ENCODE data around the gene ZEB1.
A peak's percentile ranks its signal among the peaks of the same experiment; 100 is the strongest.

The ZEB1 gene

GRCh38 chr10:31318854-31319601, at the start of gene ZEB1:
ZEB1 (plus strand) TSS chr10:31319216; CDS start chr10:31319235, 19 bp downstream.
- DNase-seq: peak; percentile 96

GRCh38 chr10:31270954-31271353, 48.1 kb upstream of the ZEB1 start:
- DNase-seq: no peak

DNA sequence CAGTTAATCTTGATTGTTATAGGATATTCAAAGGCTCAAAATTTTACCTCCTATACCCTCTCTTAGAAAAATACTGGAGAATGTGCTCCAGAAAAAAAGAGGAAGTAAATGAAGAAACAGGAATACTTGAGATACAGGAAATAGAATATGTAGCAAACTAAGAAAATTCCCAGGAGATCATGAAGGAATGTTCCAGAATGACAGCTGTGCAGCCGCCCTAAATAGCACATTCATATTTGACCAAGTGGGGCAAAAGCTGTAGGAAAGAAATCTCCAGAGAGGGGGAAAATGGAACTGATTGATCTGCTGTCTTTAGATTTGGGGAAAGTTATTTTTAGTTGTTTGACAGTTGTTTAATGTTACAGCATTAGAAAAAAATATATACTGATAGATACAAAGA, 46.2 kb upstream of the ZEB1 start:
- no peak for DNase-seq

DNA sequence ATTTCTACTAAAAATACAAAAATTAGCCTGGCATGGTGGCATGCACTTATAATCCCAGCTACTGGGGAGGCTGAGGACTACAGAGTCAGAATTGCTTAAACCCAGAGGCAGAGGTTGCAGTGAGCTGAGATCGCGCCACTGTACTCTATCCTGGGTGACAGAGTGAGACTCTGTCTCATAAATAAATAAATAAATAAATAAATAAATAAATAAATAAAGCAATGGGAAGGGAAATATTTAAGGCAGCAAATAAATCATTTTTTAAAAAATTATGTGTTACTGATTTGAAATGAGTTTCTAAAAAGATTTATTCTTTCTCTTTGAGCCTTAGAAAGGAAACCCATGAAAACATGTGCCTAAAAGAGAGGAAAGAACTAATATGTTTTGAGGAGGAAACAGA, 45.2 kb upstream of the ZEB1 start:
- no peak for DNase-seq

GRCh38 chr10:31274310-31274709, 44.7 kb upstream of the ZEB1 start:
- no peak for DNase-seq

- no peak for DNase-seq
These were observed 40.6 kb upstream of the ZEB1 start for GRCh38 chr10:31278279-31278941.

DNA sequence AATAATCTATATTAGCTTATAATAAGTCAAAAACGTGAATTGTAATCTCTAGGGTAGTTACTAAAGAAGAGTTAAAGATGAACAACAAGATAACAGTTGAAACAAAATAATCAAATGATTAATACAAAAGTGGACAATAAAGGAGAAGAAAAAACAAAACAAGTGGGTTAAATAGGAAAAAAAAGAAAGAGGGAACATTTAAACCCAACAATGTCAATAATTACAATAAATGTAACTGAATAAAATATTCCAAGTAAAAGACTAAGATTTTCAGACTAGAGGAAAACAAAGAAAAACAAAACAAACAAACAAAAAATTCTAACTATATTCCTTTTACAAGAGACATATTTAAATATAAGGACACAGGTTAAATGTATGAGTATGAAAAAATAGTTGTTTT, 38.0 kb upstream of the ZEB1 start:
- DNase-seq: no peak

DNA sequence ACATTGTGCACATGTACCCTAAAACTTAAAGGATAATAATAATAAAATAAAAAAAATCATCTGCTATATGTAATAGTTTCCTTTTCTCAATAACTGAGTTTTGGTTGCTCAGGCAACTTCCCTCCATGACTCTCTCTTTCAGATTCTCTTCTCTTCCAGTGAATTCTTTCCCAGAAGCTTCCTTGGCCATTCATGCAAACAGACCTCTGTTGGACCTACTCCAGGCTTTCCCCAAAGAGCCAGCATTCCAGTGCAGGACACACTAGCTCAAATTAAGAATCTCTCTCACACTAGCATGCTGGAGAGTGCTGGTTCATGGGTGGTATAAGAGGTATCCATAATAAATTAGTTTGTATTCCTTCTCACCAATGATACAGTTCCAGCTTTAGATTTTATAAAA, 31.0 kb upstream of the ZEB1 start:
- DNase-seq: no peak

GRCh38 chr10:31288962-31289361, 30.1 kb upstream of the ZEB1 start:
- no peak for DNase-seq

- no peak for DNase-seq
These were observed 28.6 kb upstream of the ZEB1 start for GRCh38 chr10:31290386-31290785.

- no peak for DNase-seq
These were observed 27.9 kb upstream of the ZEB1 start for GRCh38 chr10:31291123-31291522.

DNA sequence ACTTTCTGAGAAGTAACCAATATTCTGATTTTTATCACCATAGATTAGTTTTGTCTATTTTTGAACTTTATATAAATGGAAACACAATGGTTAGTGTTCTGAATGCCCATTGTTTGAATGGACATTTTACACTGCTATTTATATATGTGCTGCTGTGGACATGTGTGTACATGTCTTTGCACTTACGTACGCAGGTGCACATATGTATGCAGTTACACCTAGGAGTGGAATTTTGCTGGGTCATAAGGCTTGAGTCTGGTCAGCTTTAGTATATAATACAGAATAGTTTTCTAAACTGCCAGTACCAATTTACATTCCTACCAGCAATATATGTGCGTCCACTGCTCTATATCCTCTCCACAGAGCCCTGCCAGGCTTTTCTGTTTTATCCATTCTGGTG, 24.5 kb upstream of the ZEB1 start:
- DNase-seq: no peak

DNA sequence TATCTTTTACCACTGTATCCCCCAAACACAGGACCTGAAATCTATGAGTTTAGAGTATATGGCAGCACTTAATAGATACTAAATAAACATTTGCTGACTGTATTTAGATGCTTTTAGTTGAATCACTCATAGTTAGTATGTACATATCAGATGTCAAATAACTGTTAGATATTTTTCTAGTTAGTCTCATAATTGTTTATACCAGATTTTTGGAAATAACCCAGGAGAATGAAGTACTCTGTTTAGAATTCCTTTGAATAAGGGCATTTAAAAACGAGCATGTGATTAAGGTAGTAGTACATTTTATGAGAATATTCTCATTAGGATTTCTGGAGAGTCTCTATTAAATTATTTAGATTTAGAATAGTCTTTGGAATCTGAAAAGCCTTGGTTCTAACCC, 22.3 kb upstream of the ZEB1 start:
- no peak for DNase-seq

DNA sequence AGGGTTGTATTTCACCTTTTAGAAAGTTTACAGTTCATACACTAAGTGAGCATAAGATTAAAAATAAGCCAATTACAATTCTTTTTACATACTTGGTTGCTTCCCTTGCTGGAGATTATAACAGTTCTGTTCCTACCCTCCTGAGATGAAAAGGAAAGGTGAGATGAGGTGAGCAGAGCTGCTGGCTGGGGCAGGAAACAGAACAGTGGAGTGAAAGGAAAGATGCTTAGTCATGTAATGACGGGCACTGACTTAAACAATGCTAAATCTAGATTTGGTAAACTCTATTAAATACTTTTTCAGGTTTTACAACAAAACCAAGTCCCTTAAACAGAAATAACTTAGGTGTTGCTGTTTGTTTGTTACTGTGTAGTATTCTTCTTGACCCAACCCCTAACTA, 19.9 kb upstream of the ZEB1 start:
- DNase-seq: peak; percentile 67

- DNase-seq: no peak
These were observed 15.8 kb upstream of the ZEB1 start for GRCh38 chr10:31303212-31303611.

DNA sequence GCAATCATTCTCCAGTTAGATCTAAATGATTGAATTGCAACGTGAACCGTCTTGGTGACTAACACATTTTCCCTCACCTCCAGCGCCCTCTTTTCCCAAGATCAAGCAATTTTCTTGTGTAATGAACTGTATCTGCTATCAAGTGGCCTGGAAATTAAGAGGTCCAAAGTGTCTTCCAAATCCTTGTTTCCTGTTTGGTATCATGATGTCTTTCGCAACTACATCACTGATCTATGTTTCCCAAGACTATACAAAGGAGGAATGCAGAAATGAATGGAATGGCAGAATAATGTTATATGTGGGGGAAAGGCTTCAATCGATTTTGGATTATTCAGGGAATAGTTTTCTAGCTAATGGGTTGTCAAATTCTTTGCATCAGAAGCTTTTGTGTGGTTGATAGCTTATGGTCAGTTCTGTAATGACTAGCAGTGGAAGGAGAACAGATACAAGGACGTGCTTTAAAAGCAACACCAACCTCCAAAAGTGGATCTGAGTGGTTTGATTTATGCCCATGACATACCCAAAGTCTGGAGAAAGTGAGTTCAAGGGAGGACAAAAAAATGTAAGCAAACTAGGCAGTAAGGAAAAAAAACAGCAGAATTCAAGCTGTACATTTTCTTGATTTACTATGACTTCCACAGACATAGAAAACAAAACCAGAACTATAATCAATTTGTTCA, 14.6 kb upstream of the ZEB1 start:
- no peak for DNase-seq

DNA sequence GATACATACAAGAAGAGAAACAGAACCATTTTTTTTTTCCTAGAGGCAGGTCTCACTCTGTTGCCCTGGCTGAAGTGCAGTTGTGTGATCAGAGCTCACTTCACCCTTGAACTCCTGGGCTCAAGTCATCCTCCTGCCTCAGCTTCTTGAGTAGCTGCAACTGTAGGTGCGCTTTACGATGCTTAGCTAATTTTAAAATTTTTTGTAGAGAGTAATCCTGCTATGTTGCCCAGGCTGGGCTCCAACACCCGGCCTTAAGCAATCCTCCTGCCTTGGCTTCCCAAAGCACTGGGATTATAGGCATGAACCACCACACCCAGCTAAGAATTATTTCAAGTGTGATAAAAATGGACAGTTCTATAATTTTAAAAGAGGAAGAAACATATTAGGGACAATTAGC, 5.6 kb upstream of the ZEB1 start:
- DNase-seq: no peak

GRCh38 chr10:31314256-31315150, 4.5 kb upstream of the ZEB1 start:
- DNase-seq: no peak

DNA sequence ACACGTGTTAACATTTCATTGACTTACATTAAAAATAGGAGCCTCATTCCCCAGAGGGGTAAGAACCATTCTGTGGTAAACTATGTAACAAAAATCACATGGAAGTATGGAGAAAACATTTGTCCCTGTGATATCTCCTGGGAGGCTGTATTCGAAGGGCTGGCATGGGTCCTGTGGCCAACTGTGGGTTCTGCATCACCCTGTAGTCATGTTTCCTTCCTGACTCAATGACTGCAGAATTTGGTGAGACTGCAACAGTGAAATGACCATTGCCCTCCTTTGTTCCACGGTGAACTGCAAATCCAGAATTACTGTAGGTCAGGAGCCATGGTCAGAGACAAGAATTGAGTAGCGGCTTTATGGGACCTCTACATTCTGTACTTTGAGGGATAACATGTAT, 3.6 kb upstream of the ZEB1 start:
- DNase-seq: no peak

DNA sequence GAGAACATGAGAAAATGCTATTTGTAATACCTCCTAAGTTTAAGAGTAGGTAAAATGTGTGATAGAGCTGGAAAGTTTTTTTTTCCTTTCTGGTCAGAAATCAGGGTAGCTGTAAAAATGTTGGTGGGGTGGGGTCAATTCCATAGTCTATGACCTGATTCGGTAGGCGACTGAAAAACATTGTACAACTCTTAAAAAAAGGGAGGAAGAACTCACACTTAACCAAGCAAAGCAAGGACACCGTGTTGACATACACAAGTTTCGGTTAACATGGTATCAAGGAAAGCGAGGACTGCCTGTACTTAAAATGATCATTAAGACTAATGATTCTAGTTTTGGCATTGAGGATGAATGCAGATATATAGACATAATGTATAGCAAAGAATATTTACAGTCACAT, 1.8 kb upstream of the ZEB1 start:
- DNase-seq: no peak

GRCh38 chr10:31317652-31318381, 1.2 kb upstream of the ZEB1 start:
- peak; percentile 88 for DNase-seq

DNA sequence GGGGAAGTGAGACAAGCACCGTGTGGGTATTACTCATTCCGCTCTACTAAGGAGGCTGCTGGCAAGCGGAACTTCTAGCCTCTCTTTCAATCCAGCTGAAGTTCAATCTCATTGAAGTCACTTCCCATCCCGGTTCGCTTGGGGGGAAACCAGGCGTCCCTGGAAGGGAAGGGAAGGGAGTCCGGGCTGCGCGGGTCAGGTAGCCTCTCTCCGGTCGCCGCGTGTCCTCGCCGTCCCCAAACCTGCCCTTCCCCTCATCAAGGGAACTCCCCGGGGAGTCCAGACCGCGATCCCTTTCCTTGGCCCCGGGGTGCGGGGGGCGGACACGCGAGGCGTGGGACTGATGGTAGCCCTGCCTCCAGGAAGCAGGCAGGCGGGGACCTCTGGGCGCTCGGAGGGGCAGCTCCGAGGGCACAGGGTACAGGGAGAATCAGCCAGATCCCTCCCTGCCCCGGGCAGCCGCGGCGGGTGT, 598 bp upstream of the ZEB1 start:
- peak; percentile 88 for DNase-seq
